Measurements from ENCODE around the gene GPR179.

The GPR179 gene

GRCh38 chr17:38341035-38341721 is 2.6 kb downstream of the GPR179 start:
- no peak overlapping the region for H3K27ac ChIP-seq
- TF ChIP-seq CTCF (IDR thresholded peaks at IDR 0.05; ENCODE audit: low read depth, low read length) = no peak

GRCh38 chr17:38339891-38340290 is 3.9 kb downstream of the GPR179 start:
- no peak for DNase-seq
- Histone ChIP-seq H3K4me3 (ENCODE audit: low read depth, low read length) (no peak overlapping the region), H3K9me3 (ENCODE audit: severe bottlenecking) (no peaks in the 10 kb centered on the region), H3K36me3 (no peaks in the 10 kb centered on the region), H3K27me3 (ENCODE audit: insufficient read depth, low read depth, severe bottlenecking) (no peaks in the 10 kb centered on the region), H3K27ac (no peak overlapping the region)
- TF ChIP-seq CTCF (IDR thresholded peaks at IDR 0.05; ENCODE audit: low read depth, low read length) = no peak

More at GRCh38 chr17:38341035-38341721, 2.6 kb downstream of the GPR179 start:
- H3K27me3 ChIP-seq (ENCODE audit: insufficient read depth, low read depth, severe bottlenecking) = no peaks in the 10 kb centered on the region
- no peaks in the 10 kb centered on the region for H3K36me3 ChIP-seq
- H3K4me3 ChIP-seq (ENCODE audit: low read depth, low read length) = no peak overlapping the region
- H3K9me3 ChIP-seq (ENCODE audit: severe bottlenecking) = no peaks in the 10 kb centered on the region
- no peak for DNase-seq

- DNase-seq = no peak
- H3K27me3 ChIP-seq (ENCODE audit: insufficient read depth, low read depth, severe bottlenecking) = no peaks in the 10 kb centered on the region
- H3K9me3 ChIP-seq (ENCODE audit: severe bottlenecking) = no peaks in the 10 kb centered on the region
- no peak for TF ChIP-seq CTCF (IDR thresholded peaks at IDR 0.05; ENCODE audit: low read depth, low read length)
- no peak overlapping the region for H3K4me3 ChIP-seq (ENCODE audit: low read depth, low read length)
- H3K36me3 ChIP-seq = no peaks in the 10 kb centered on the region
- H3K27ac ChIP-seq = no peak overlapping the region
Observed at GRCh38 chr17:38338535-38338934, 5.2 kb downstream of the GPR179 start.

- H3K27ac ChIP-seq = no peak overlapping the region
- H3K36me3 ChIP-seq = no peaks in the 10 kb centered on the region
- no peak for DNase-seq
- H3K4me3 ChIP-seq (ENCODE audit: low read depth, low read length) = no peak overlapping the region
- TF ChIP-seq CTCF (IDR thresholded peaks at IDR 0.05; ENCODE audit: low read depth, low read length) = no peak
- H3K27me3 ChIP-seq (ENCODE audit: insufficient read depth, low read depth, severe bottlenecking) = no peaks in the 10 kb centered on the region
- H3K9me3 ChIP-seq (ENCODE audit: severe bottlenecking) = no peaks in the 10 kb centered on the region
Observed at GRCh38 chr17:38338053-38338452, 5.7 kb downstream of the GPR179 start.

GRCh38 chr17:38336838-38337237 is 6.9 kb downstream of the GPR179 start:
- DNase-seq = no peak
- H3K36me3 ChIP-seq = no peaks in the 10 kb centered on the region
- no peak overlapping the region for H3K27ac ChIP-seq
- no peaks in the 10 kb centered on the region for H3K9me3 ChIP-seq (ENCODE audit: severe bottlenecking)
- no peaks in the 10 kb centered on the region for H3K27me3 ChIP-seq (ENCODE audit: insufficient read depth, low read depth, severe bottlenecking)
- H3K4me3 ChIP-seq (ENCODE audit: low read depth, low read length) = no peak overlapping the region
- no peak for TF ChIP-seq CTCF (IDR thresholded peaks at IDR 0.05; ENCODE audit: low read depth, low read length)

Measured in WERI-Rb-1 (cell line).